ENCODE data around the gene TTC7B. TPM values are rescaled to one million over a fixed set of nuclear protein-coding genes. Genes with fewer than 3 reads are reported as not detected.

TTC7B gene
- total and polyA plus RNA-seq, 9 of the 15 experiments (the other 6 are each of a cell fraction or from before 2014, with no cell fraction given) = 2.2 to 77.2 (median 36.7) TPM

DNA sequence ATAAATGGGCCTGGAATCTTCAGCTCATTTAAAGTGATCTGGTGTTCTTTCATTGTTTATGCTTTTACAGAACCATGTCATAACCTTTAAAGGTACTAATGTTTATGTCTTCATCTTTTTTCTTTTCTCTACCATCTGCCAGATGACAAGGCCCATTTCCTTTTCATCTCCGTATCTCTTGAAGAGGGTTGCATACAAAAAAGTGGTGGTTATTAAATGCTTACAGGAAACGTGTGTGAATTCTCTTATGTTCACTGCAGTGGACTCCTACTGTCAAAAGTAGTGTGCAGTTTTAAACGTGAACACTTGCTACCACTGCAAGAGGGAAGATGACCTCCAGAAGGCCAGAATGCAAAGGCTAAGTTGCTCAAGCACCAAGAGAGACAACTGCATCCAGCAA lies 91.4 kb downstream of the TTC7B start:
- no peak for FAIRE-seq

More for the DNA sequence above, 91.4 kb downstream of the TTC7B start:
- H3K36me3 ChIP-seq (ENCODE audit: control insufficient read depth, insufficient read depth, low read length) = peaks cover 10% of the 10 kb centered on the region; the same call in 2 of the 3 replicates
- H3K79me2 ChIP-seq (ENCODE audit: control insufficient read depth, insufficient read depth, low read length) = no peaks in the 10 kb centered on the region
- 0 out of 2 replicates have a peak, but pooled peaks cover 6% of the 10 kb centered on the region for H4K20me1 ChIP-seq (replicated peaks; ENCODE audit: control insufficient read depth, insufficient read depth, low read length)
- 65% methylated on average over 3 of the region's 3 CpGs for WGBS (ENCODE audit: insufficient coverage, low coverage, missing lambda C conversion rate)
- BruUV-seq (replicated peaks) = no TSS peak
- intact Hi-C loops (cut with micrococcal nuclease) = no loop called here
- no peak overlapping the region for H2AFZ ChIP-seq (ENCODE audit: low read depth, low read length)
- in situ Hi-C loops (cut with MboI) = no loop called here
- CTCF ChIA-PET (ENCODE audit: low intra/inter-chr PET ratio) = no interaction called here
- TF ChIP-seq SMC3 (conservative IDR thresholded peaks at IDR 0.05; ENCODE audit: insufficient read depth, low read depth, low read length) (no peak), ZKSCAN8 (CRISPR knock-in tag; IDR thresholded peaks at IDR 0.05) (no peak), CREBBP (IDR thresholded peaks at IDR 0.05; ENCODE audit: low read depth, low read length) (no peak), ZNF140 (CRISPR knock-in tag; IDR thresholded peaks at IDR 0.05) (no peak), PRMT5 (CRISPR knock-in tag; IDR thresholded peaks at IDR 0.05) (no peak), HOXB6 (CRISPR knock-in tag; IDR thresholded peaks at IDR 0.05; ENCODE audit: borderline replicate concordance) (no peak), NFIX (CRISPR knock-in tag; IDR thresholded peaks at IDR 0.05; ENCODE audit: low read depth) (no peak)
- TF ChIP-seq, protein P1, sequence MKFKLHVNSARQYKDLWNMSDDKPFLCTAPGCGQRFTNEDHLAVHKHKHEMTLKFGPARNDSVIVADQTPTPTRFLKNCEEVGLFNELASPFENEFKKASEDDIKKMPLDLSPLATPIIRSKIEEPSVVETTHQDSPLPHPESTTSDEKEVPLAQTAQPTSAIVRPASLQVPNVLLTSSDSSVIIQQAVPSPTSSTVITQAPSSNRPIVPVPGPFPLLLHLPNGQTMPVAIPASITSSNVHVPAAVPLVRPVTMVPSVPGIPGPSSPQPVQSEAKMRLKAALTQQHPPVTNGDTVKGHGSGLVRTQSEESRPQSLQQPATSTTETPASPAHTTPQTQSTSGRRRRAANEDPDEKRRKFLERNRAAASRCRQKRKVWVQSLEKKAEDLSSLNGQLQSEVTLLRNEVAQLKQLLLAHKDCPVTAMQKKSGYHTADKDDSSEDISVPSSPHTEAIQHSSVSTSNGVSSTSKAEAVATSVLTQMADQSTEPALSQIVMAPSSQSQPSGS (CRISPR knock-in tag; IDR thresholded peaks at IDR 0.05) = no peak
- TF ChIP-seq, protein P2, sequence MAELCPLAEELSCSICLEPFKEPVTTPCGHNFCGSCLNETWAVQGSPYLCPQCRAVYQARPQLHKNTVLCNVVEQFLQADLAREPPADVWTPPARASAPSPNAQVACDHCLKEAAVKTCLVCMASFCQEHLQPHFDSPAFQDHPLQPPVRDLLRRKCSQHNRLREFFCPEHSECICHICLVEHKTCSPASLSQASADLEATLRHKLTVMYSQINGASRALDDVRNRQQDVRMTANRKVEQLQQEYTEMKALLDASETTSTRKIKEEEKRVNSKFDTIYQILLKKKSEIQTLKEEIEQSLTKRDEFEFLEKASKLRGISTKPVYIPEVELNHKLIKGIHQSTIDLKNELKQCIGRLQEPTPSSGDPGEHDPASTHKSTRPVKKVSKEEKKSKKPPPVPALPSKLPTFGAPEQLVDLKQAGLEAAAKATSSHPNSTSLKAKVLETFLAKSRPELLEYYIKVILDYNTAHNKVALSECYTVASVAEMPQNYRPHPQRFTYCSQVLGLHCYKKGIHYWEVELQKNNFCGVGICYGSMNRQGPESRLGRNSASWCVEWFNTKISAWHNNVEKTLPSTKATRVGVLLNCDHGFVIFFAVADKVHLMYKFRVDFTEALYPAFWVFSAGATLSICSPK (IDR thresholded peaks at IDR 0.05; ENCODE audit: borderline replicate concordance) = no peak
- H3K27me3 ChIP-seq (ENCODE audit: control insufficient read depth in 2 of 2, insufficient read depth in 2 of 2, low read length in 2 of 2) = no peaks in the 10 kb centered on the region
- no peak overlapping the region for H3K9ac ChIP-seq (ENCODE audit: insufficient read depth in 1 of 2, low read depth in 2 of 2, low read length in 2 of 2)
- ATAC-seq = no peak
- no peak overlapping the region for H3K4me2 ChIP-seq (ENCODE audit: insufficient read depth, low read length)
- POLR2A ChIA-PET = no interaction called here
- no peak overlapping the region for H3K4me3 ChIP-seq
- H3K9me1 ChIP-seq (ENCODE audit: control insufficient read depth, insufficient read depth, low read length) = no peaks in the 10 kb centered on the region
- peaks cover 2 to 12% of the 10 kb centered on the region in 2 experiments; a peak in 3 of 5 replicates for H3K4me1 ChIP-seq (replicated peaks in 1 of 2; ENCODE audit: control insufficient read depth in 2 of 2, insufficient read depth in 2 of 2, low read length in 2 of 2)
- DNase-seq (ENCODE audit: extremely low read depth in 1 of 4, low spot score in 3 of 4) = no peak
- no peaks in the 10 kb centered on the region for H3K9me3 ChIP-seq (replicated peaks; ENCODE audit: control insufficient read depth, insufficient read depth, low read depth, low read length)
- H3K27ac ChIP-seq (ENCODE audit: extremely low read depth, low read depth, low read length) = no peak overlapping the region

Measured in K562 (cell line).